Stimulated activated CD4-positive, alpha-beta T cell treated with anti-CD3 and anti-CD28 coated beads, TNF-alpha, amount 100 ng/mL, for 1 hour (primary cell): Measurements from ENCODE around the gene RXFP2.
A peak's percentile ranks its signal among the peaks of the same experiment; 100 is the strongest.

Source experiments
- DNase-seq, 3 donors: peaks; one replicate each; pipeline ENCODE4 v3.0.0-alpha.2; 2020; ENCODE audit warnings: low read depth in 3 of 3, low spot score in 1 of 3

The RXFP2 gene

GRCh38 chr13:31739226-31739625, at the start of gene RXFP2:
Gene RXFP2 (plus strand): TSS chr13:31739526. CDS start chr13:31739613, 87 bp downstream.
- no peak for DNase-seq

GRCh38 chr13:31697290-31697689, 42.0 kb upstream of the RXFP2 start:
- no peak for DNase-seq

- DNase-seq, result no peak
Observed at GRCh38 chr13:31699650-31700049, 39.7 kb upstream of the RXFP2 start.

- DNase-seq, result no peak
Observed at GRCh38 chr13:31703780-31704179, 35.5 kb upstream of the RXFP2 start.

GRCh38 chr13:31706105-31706504, 33.2 kb upstream of the RXFP2 start:
- no peak for DNase-seq

GRCh38 chr13:31717583-31717982, 21.7 kb upstream of the RXFP2 start:
- no peak for DNase-seq

GRCh38 chr13:31719214-31719613, 20.1 kb upstream of the RXFP2 start:
- DNase-seq, result no peak

- no peak for DNase-seq
Observed at GRCh38 chr13:31722673-31723072, 16.7 kb upstream of the RXFP2 start.

GRCh38 chr13:31725841-31726240, 13.5 kb upstream of the RXFP2 start:
- no peak for DNase-seq

- DNase-seq, result no peak
Observed at GRCh38 chr13:31731921-31732320, 7.4 kb upstream of the RXFP2 start.

GRCh38 chr13:31733066-31733465, 6.3 kb upstream of the RXFP2 start:
- DNase-seq, result no peak

GRCh38 chr13:31733647-31734046, 5.7 kb upstream of the RXFP2 start:
- DNase-seq, result no peak

- peak; percentile 18 to 31 (median 29) for DNase-seq
Observed at GRCh38 chr13:31742097-31742734, 2.9 kb downstream of the RXFP2 start.

- DNase-seq, result no peak
Observed at GRCh38 chr13:31747291-31747690, 8.0 kb downstream of the RXFP2 start.

- no peak for DNase-seq
Observed at GRCh38 chr13:31747966-31748365, 8.6 kb downstream of the RXFP2 start.

GRCh38 chr13:31749929-31750328, 10.6 kb downstream of the RXFP2 start:
- DNase-seq, result no peak

- DNase-seq, result no peak
Observed at GRCh38 chr13:31755211-31755610, 15.9 kb downstream of the RXFP2 start.

GRCh38 chr13:31755803-31756212, 16.5 kb downstream of the RXFP2 start:
- DNase-seq, result no peak

GRCh38 chr13:31756346-31756745, 17.0 kb downstream of the RXFP2 start:
- no peak for DNase-seq

- DNase-seq, result no peak
Observed at GRCh38 chr13:31761951-31762350, 22.6 kb downstream of the RXFP2 start.

- no peak for DNase-seq
Observed at GRCh38 chr13:31764556-31764955, 25.2 kb downstream of the RXFP2 start.

- DNase-seq, result no peak
Observed at GRCh38 chr13:31765138-31765785, 25.9 kb downstream of the RXFP2 start.
